GM13976 (cell line): ENCODE data around the gene TMEM214.

Source experiments
- DNase-seq: peaks from one replicate; pipeline ENCODE4 v3.0.0; 2012; ENCODE audit warnings: low spot score
- CTCF ChIP-seq: IDR thresholded peaks from 2 replicates; pipeline ENCODE4 v1.5.1; 2012; ENCODE audit warnings: borderline replicate concordance, mild to moderate bottlenecking; ENCODE audit not compliant: insufficient read depth; ENCODE audit errors: extremely low read depth, missing control alignments, control extremely low read depth
- in situ Hi-C: fragments of 300-500 bp; cut with MboI; formaldehyde crosslinking; loops from one replicate; pipeline ENCODE4 v1.12.0; 2022; ENCODE audit warnings: low sequenced_read_pairs, mixed read lengths, inconsistent platforms; ENCODE audit not compliant: unreplicated experiment

Gene TMEM214

GRCh38 chr2:26991717-26992116, 41.0 kb upstream of the TMEM214 start:
- in situ Hi-C loops: no loop called here
- TF ChIP-seq CTCF: no peak
- no peak for DNase-seq

- no peak for TF ChIP-seq CTCF
- in situ Hi-C loops: no loop called here
- DNase-seq: no peak
Observed at GRCh38 chr2:26993768-26994167, 39.0 kb upstream of the TMEM214 start.

GRCh38 chr2:26994983-26995382, 37.8 kb upstream of the TMEM214 start:
- in situ Hi-C loops: no loop called here
- DNase-seq: no peak
- TF ChIP-seq CTCF: no peak

- DNase-seq: no peak
- in situ Hi-C loops: no loop called here
- no peak for TF ChIP-seq CTCF
Observed at GRCh38 chr2:26997394-26997793, 35.4 kb upstream of the TMEM214 start.

DNA sequence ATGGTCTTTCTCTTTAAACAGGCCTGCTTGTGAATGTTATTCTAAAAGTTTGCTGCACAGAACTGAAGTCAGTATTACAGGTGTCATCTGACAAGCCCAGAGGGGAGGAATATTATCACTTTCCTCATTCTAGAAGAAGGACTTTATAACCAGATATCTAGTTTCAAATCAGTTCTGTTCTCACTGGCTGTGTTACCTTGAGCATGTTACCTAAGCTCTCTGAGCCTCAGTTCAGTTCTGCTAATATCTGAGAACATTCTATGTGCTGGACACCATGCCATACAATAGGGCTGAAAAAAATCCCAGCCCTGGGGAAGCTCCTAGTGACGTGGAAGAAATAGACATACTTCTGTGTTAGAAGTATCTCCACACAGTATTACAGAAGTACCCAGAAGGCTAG, 34.4 kb upstream of the TMEM214 start:
- in situ Hi-C loops: no loop called here
- TF ChIP-seq CTCF: no peak

GRCh38 chr2:27000228-27000627, 32.5 kb upstream of the TMEM214 start:
- DNase-seq: no peak
- no peak for TF ChIP-seq CTCF

More for the DNA sequence above, 34.4 kb upstream of the TMEM214 start:
- DNase-seq: no peak

DNA sequence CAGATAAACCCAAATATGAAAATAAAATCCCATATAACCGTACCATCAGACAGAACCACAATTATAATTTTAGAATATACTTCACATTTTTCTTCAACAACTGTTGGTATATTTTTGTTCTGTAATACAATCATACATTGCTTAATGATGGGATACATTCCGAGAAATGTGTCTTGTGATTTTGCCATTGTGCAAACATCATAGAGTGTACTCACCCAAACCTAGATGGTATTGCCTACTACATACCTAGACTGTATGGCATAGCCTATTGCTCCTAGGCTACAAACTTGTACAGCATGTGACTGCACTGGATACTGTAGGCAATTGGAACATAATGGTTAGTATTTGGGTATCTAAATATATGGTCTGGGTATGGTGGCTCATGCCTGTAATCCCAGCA, 31.8 kb upstream of the TMEM214 start:
- no peak for TF ChIP-seq CTCF
- in situ Hi-C loops: no loop called here
- DNase-seq: no peak

More at GRCh38 chr2:27000228-27000627, 32.5 kb upstream of the TMEM214 start:
- in situ Hi-C loops: no loop called here
